Measurements from ENCODE around the gene CCDC195.
"Not testable (repeated sequence)": the region's sequence is repeated elsewhere in the genome, so short reads cannot be mapped to it uniquely, and the experiment has no call there.

The CCDC195 gene

GRCh38 chr2:224689539-224689938 lies 26.6 kb downstream of the CCDC195 start:
- no peak for DNase-seq

GRCh38 chr2:224688997-224689396 lies 27.2 kb downstream of the CCDC195 start:
- DNase-seq, result no peak

- DNase-seq, result no peak
Measured at GRCh38 chr2:224687156-224687555, 29.0 kb downstream of the CCDC195 start.

GRCh38 chr2:224685121-224685520 lies 31.0 kb downstream of the CCDC195 start:
- DNase-seq, result no peak

- DNase-seq, result no peak
Measured at GRCh38 chr2:224682134-224682533, 34.0 kb downstream of the CCDC195 start.

GRCh38 chr2:224671731-224672130 lies 44.4 kb downstream of the CCDC195 start:
- DNase-seq, result no peak

GRCh38 chr2:224670203-224670602 lies 46.0 kb downstream of the CCDC195 start:
- no peak for DNase-seq

- no peak for DNase-seq
Measured at GRCh38 chr2:224669449-224669848, 46.7 kb downstream of the CCDC195 start.

GRCh38 chr2:224668123-224668909 lies 47.8 kb downstream of the CCDC195 start:
- no peak for DNase-seq

GRCh38 chr2:224666951-224667553 lies 49.1 kb downstream of the CCDC195 start:
- DNase-seq, result no peak

- not testable (repeated sequence) for DNase-seq
Measured at GRCh38 chr2:224663322-224663721, 52.8 kb downstream of the CCDC195 start.

- DNase-seq, result not testable (repeated sequence)
Measured at GRCh38 chr2:224661708-224662107, 54.5 kb downstream of the CCDC195 start.

GRCh38 chr2:224659714-224660113 lies 56.5 kb downstream of the CCDC195 start:
- no peak for DNase-seq

GRCh38 chr2:224658780-224659405 lies 57.3 kb downstream of the CCDC195 start:
- no peak for DNase-seq

GRCh38 chr2:224657349-224657748 lies 58.8 kb downstream of the CCDC195 start:
- no peak for DNase-seq

GRCh38 chr2:224655006-224655537 lies 61.1 kb downstream of the CCDC195 start:
- DNase-seq, result no peak
